A673 (cell line): ENCODE measurements around the gene SYTL5.

ENCODE experiments used
- CTCF ChIP-seq: fragments of 300-800, 200-600 bp; sonication (generic); conservative IDR thresholded peaks from 2 replicates; pipeline ENCODE4 v1.5.1; 2017; ENCODE audit warnings: low read depth, mild to moderate bottlenecking, antibody characterized with exemption, low read length, moderate library complexity, mixed read lengths
- EZH2 ChIP-seq: fragments of 200-600 bp; sonication (generic); IDR thresholded peaks from 2 replicates; pipeline ENCODE4 v1.6.1; 2017; ENCODE audit warnings: borderline replicate concordance, low read depth, mild to moderate bottlenecking, mixed read lengths, antibody characterized with exemption, low read length; ENCODE audit not compliant: poor library complexity, severe bottlenecking

GRCh38 chrX:38129366-38129765 is 123.0 kb downstream of the SYTL5 start:
- TF ChIP-seq CTCF (no peak), EZH2 (no peak)
